Left hindlimb (tissue), 1 donor: ENCODE data around the gene SMURF1.
"Not testable (repeated sequence)": the region's sequence is repeated elsewhere in the genome, so short reads cannot be mapped to it uniquely, and the experiment has no call there.

ENCODE experiments used
- DNase-seq: peaks from one replicate; pipeline ENCODE4 v3.0.0-alpha.2; 2018

SMURF1 gene

GRCh38 chr7:99120916-99121315 lies 23.0 kb downstream of the SMURF1 start:
- no peak for DNase-seq

DNA sequence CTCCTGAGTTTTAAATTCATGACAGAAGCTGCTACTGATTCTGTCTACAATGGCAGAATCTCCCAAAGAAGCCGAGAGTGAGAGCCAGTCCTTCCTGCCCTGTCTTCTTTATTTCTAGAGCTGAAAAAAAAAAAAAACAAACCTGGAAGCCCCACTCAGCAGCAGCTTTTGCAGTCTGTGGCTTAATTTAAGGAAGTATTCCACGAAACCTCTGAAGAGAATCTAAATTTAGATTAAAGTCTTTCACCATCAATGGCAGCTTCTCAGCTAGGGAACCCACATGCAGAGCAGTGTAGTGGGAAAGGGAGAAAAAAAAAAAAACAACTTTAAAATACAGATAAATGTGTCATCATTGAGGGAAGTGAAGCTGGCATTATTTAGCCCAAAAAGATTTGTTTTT lies 23.4 kb downstream of the SMURF1 start:
- DNase-seq, result no peak

DNA sequence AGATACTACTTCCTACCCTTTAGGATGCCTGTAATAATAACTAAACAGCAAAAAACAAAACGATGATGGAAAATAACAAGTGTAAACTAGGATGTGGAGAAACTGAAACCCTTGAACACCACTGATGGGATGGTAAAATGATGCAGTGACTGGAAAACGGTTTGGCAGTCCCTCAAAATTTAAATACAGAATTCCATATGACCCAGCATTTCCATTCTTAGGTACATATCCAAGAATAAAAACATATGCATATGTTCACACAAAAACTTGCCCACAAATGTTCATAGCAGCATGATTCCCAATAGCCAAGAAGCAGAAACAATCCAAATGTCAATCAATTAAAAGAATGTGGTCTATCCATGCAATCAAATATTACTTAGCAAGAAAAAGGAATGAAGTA lies 25.8 kb downstream of the SMURF1 start:
- DNase-seq, result no peak

DNA sequence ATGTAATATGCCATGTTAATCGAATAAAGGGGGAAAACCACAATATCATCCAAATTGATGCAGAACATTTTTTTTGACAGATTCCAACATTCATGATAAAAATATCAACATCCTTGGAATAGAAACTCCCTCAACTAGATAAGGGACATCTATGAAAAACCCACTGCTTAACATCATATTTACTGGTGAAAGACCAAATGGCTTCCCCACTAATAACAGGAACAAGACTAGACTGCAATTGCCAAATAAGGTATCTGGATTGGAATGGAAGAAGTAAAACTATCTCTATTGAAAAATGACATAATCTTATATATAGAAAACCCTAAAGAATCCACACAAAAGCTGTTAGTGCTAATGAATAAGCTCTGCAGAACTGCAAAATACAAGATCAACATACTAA lies 27.8 kb downstream of the SMURF1 start:
- DNase-seq, result no peak

DNA sequence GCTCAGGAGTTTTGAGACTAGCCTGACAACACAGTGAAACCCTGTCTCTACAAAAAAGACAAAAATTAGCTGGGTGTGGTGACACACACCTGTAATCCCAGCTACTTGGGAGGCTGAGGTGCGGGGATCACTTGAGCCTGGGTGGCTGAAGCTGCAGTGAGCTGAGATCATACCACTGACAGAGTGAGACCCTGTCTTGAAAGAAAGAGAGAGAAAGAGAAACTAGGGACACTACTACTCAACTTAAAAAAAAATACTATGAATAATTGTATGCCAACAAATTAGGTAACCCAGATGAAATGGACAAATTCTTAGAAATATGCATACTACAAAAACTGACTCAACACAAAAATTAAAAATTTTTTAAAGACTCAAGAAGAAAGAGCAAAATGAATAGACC lies 28.5 kb downstream of the SMURF1 start:
- DNase-seq, result no peak

DNA sequence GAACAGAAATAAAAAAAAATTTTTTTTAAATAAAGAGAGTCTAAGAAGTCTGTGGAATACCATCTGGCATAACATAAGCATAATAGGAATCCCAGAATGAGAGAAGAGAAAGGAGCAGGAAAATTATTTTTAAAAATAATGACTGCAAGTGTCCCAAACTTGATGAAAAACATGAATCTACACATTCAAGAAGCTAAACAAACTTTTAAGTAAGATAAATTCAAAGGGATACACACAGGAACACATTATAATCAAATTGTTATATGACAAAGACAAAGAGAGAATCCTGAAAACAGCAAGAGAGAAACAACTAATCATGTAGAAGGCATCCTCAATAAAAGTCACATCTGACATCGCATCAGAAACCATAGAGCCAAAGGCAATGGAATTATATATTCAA lies 30.9 kb downstream of the SMURF1 start:
- DNase-seq, result no peak

GRCh38 chr7:99112097-99112496 lies 31.8 kb downstream of the SMURF1 start:
- no peak for DNase-seq

- no peak for DNase-seq
These were observed 32.3 kb downstream of the SMURF1 start for GRCh38 chr7:99111591-99111990.

DNA sequence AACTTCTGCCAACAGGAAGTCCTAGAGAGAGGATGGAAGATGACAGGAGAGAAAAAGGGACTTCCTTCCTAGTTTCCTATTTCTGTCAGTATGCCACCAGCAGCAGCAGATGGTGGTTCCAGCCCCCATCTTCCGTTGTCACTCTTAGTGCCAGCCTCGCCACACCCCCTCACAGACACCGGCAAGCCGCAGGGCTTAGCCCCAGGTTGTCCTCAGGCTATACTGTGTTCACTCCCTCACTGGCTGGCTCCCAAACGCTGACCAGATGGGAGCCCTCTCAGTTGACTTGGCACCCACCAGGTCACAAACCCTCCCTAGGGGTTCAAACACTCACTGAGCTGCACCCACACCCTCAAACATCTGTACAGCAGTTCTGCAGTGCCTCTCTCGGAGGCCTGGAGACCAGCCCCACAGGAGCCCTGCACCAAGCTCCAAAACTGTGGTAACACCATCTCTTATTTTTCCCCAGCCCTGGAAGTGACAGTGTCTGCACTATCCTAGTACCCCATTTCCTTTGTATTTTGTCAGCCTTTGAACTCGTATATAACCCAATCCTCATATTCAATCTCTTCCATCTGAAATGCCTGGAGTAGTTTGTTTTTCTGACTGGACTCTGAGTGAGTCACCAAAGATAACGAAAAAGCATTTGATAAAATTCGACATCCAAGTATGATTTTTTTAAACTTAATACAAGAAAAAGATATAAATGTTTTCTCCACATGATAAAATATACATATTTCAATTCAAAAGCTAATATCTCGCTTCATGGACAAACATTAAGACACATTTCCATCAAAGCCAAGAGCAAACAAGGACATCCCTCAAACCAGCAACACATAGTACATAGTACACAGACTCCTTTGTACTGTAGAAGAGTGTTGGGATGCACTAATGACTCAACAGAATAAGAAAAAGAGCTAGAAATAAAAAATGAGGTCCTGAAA lies 34.5 kb downstream of the SMURF1 start:
- no peak for DNase-seq

GRCh38 chr7:99108613-99109012 lies 35.3 kb downstream of the SMURF1 start:
- no peak for DNase-seq

DNA sequence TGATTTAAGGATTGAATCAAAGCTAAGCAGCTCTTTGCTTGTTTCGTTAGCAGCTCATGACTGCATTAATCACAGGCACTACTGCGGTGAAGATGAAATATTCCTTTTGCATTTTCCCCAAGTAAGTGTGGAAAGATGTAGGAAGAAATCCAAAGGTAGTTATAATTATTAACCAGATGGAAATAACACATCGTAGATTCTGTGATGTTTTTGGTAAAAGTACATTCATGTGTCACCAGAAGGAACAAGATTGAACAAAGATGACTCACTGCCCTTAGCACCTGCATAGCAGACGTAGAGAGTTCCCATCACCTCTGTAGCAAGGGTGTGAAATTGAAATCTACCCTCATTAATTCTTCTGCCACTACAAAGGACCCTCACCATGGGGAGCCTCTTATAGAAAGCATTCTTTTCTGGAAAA lies 37.1 kb downstream of the SMURF1 start:
- DNase-seq, result no peak

GRCh38 chr7:99106411-99106810 lies 37.5 kb downstream of the SMURF1 start:
- no peak for DNase-seq

- no peak for DNase-seq
These were observed 38.2 kb downstream of the SMURF1 start for GRCh38 chr7:99105756-99106155.

DNA sequence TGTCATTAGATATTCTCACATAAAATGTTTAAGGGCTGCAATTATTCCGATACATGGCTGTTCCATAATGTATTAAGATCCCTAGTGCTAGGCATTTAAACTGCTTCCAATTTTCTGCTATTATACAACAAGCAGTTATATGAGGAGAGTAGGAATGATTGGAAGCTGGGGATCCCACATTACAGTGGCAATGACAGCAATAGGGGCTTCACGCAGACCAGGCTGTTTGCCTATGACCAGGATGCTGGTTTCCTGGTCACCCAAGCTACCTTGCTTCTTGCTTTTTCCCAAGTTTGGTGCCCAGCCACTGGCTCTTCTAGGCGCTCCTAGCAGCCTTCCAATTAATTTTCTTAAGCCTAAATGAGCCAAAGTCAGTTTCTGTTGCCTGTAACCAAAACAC lies 39.3 kb downstream of the SMURF1 start:
- DNase-seq, result no peak

DNA sequence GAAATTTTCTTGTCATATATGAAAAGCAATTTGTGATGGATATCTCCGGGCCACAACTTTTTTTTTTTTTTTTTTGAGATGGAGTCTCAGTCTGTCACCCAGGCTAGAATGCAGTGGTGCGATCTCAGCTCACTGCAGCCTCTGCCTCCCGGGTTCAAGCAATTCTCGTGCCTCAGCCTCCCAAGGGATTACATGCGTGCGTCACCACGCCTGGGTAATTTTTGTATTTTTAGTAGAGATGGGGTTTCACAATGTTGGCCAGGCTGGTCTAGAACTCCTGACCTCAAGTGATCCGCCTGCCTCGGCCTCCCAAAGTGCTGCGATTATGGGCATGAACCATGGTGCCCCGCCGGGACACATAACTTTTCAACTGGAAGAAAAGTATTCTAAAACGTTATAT lies 40.1 kb downstream of the SMURF1 start:
- DNase-seq, result not testable (repeated sequence)

GRCh38 chr7:99102809-99103690 lies 40.9 kb downstream of the SMURF1 start:
- no peak for DNase-seq

DNA sequence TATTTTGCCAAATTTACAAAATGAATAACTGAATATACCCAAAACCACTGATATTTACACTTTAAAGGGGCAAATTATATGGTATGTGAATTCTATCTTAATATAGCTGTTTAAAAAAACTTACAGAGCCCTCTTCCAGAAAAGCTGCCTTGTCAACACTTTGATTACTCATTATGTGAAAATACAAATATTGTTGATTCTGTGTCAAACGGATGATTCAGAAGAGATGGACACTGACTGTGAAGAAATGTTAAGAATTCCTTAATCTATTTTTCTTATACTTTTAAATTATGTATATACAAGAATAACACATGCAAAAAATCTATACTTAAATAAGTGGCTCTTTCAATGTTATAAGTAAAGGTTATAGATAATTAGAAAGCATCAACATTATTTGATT lies 41.5 kb downstream of the SMURF1 start:
- DNase-seq, result no peak

GRCh38 chr7:99101516-99101915 lies 42.4 kb downstream of the SMURF1 start:
- not testable (repeated sequence) for DNase-seq

DNA sequence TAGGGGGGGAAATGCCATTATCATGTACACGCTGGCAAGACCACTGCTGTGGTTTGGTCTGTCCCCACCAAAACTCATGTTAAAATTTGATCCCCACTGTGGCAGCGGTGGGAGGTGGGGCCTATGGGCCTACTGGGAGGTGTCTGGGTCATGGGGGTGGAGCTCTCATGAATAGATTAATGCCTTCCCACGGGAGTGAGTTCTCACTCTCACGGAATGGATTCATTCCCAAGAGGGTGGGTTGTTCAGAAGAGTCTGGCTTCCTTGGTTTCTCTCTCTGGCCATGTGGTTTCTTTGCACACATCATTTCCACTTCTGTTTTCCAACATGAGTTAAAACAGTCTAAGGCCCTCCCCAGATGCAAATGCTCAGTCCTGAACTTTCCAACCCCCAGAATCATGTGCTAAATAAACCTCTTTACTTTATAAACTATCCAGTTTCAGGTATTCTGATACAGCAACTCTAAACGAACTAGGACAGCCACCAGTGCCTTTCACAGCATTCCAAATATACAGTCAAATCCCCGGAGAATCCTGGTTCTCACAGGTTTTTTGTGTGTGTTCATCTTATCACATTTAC lies 44.3 kb downstream of the SMURF1 start:
- DNase-seq, result no peak

DNA sequence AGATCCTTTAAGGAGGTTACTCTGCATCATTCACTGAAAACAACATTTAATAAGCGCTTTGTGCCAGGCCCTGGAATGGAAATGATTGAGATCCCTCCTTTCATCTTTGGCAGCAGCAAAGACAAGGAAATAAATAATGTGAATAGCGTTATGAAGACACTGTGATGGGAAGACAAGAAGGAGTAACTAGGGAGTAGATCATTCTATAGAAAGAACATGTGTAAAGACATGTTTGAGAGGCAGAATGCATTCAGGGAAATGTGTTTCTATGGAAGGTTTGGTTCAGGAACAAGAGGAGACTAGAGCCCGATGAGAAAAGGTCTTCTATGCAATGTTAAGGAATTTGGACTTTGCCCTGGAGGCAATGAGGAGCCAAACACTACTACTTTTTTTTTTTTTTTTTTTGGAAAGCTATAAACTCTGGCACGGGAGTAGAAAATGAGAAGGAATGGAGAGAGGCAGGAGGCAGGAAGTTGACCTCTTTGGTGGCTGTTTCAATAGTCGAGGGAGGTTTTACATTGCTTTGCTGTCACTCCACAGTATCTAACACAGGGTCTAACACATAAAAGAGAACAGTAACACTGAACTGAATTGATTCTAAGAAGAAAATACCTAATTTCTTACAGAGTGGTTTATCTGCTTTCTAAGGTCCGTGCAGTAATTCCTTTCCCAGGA lies 44.9 kb downstream of the SMURF1 start:
- no peak for DNase-seq

GRCh38 chr7:99098286-99098823 lies 45.6 kb downstream of the SMURF1 start:
- no peak for DNase-seq

DNA sequence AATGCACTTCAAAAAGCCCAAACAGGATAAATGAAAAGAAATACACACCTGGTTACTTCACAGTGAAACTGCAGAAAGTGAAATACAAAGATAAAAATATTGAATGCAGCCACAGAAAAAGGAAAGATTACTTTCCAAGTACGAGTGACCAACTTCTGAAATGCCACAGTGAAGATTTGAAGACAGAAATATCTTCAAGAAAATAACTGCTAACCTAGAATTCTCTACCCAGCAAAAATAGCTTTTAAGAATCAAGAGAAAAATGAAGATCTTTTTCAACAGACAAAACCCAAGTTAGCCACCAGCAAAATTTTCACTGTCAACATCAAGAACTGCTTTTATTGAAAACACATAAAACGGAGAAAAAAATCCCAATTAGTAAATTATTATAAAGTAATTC lies 46.2 kb downstream of the SMURF1 start:
- no peak for DNase-seq
